A549 (cell line): ENCODE results near the gene NCBP3. TPM values are rescaled to one million over a fixed set of nuclear protein-coding genes. Genes with fewer than 3 reads are reported as not detected.

Source experiments
- BHLHE40 ChIP-seq: IDR thresholded peaks from 2 replicates; pipeline ENCODE4 v1.6.1; 2012; ENCODE audit warnings: low read depth, low read length, inconsistent platforms
- CHD2 ChIP-seq: fragments of 150-350 bp; IDR thresholded peaks from 2 replicates; pipeline ENCODE4 v1.6.1; 2014; ENCODE audit warnings: low read length; ENCODE audit not compliant: partially characterized antibody
- EHF ChIP-seq: fragments of 250-450 bp; sonication (Bioruptor Pico); IDR thresholded peaks from 2 replicates; pipeline ENCODE4 v1.5.0; 2020; ENCODE audit warnings: mild to moderate bottlenecking
- EHMT2 ChIP-seq: fragments of 200-600 bp; sonication (generic); IDR thresholded peaks from 2 replicates; pipeline ENCODE4 v1.6.1; 2016; ENCODE audit warnings: antibody characterized with exemption, low read depth, mild to moderate bottlenecking, moderate library complexity
- ESRRA ChIP-seq: fragments of 150-350 bp; IDR thresholded peaks from 2 replicates; pipeline ENCODE4 v1.6.1; 2014; ENCODE audit warnings: mild to moderate bottlenecking, low read length, borderline replicate concordance
- FOSB ChIP-seq: fragments of 250-450 bp; sonication (Bioruptor Pico); IDR thresholded peaks from 2 replicates; pipeline ENCODE4 v1.5.0; 2020; ENCODE audit warnings: mild to moderate bottlenecking, moderate library complexity
- FOSL2 ChIP-seq, 2 experiments: fragments of 450-650 bp in 1 of 2; fragments of >200 bp in 1 of 2; sonication (Bioruptor Twin) in 1 of 2; formaldehyde crosslinking; IDR thresholded peaks; 2 replicates each; pipeline versions ENCODE4 v1.5.0 to v1.6.1; 2016 to 2020; ENCODE audit warnings: mild to moderate bottlenecking in 1 of 2, moderate library complexity in 1 of 2
- FOXS1 ChIP-seq: fragments of 250-450 bp; sonication (Bioruptor Pico); IDR thresholded peaks from 2 replicates; pipeline ENCODE4 v1.5.0; 2020; ENCODE audit warnings: mild to moderate bottlenecking, moderate library complexity
- JUNB ChIP-seq: fragments of >200 bp; sonication (Bioruptor Twin); formaldehyde crosslinking; IDR thresholded peaks from 2 replicates; pipeline ENCODE4 v1.6.1; 2016
- KDM1A ChIP-seq: fragments of 200-600 bp; sonication (generic); IDR thresholded peaks from 2 replicates; pipeline ENCODE4 v1.6.1; 2016; ENCODE audit warnings: low read depth, mild to moderate bottlenecking
- KDM5A ChIP-seq: fragments of 200-600 bp; sonication (generic); IDR thresholded peaks from 2 replicates; pipeline ENCODE4 v1.6.1; 2016; ENCODE audit warnings: antibody characterized with exemption, mild to moderate bottlenecking
- MAFK ChIP-seq: fragments of 450-650 bp; IDR thresholded peaks from 2 replicates; pipeline ENCODE4 v1.6.1; 2014; ENCODE audit not compliant: partially characterized antibody
- MAZ ChIP-seq: fragments of 150-350 bp; IDR thresholded peaks from 2 replicates; pipeline ENCODE4 v1.6.1; 2014; ENCODE audit warnings: antibody characterized with exemption, low read depth, low read length, borderline replicate concordance
- POLR2A ChIP-seq: IDR thresholded peaks from 2 replicates; pipeline ENCODE4 v1.6.1; 2012; ENCODE audit warnings: mild to moderate bottlenecking, low read length
- POLR2AphosphoS2 ChIP-seq: conservative IDR thresholded peaks from 2 replicates; pipeline ENCODE4 v1.6.1; 2012; ENCODE audit warnings: low read length, improper control_type of control experiment, inconsistent platforms
- RAD21 ChIP-seq, 2 experiments: fragments of >200 bp in 1 of 2; sonication (Bioruptor Twin) in 1 of 2; formaldehyde crosslinking in 1 of 2; IDR thresholded peaks in 1 of 2; conservative IDR thresholded peaks in 1 of 2; 2 replicates in 1 of 2; 3 replicates in 1 of 2; pipeline ENCODE4 v1.6.1; 2012 to 2018; ENCODE audit warnings: inconsistent platforms in 1 of 2
- SREBF2 ChIP-seq: fragments of 450-650 bp; IDR thresholded peaks from 2 replicates; pipeline ENCODE4 v1.6.1; 2014; ENCODE audit warnings: mild to moderate bottlenecking, moderate library complexity
- TFCP2L1 ChIP-seq: fragments of 250-450 bp; sonication (Bioruptor Pico); IDR thresholded peaks from 2 replicates; pipeline ENCODE4 v1.5.0; 2021; ENCODE audit warnings: mild to moderate bottlenecking
- ZFP36 ChIP-seq: fragments of 450-650 bp; IDR thresholded peaks from 2 replicates; pipeline ENCODE4 v1.6.1; 2014; ENCODE audit warnings: borderline replicate concordance; ENCODE audit not compliant: partially characterized antibody
- ZSCAN20 ChIP-seq: fragments of 250-450 bp; sonication (Bioruptor Pico); IDR thresholded peaks from 2 replicates; pipeline ENCODE4 v1.8.0; 2022; ENCODE audit warnings: mild to moderate bottlenecking, moderate library complexity
- polyA plus RNA-seq, 4 experiments: library from polyadenylated mRNA; depleted of rRNA in 3 of 4; stranded (reverse); fragments of >200 nt; fragmentation: RNase III in 1 of 4; extraction: RNeasy Plus Mini Kit Qiagen cat#74134 plus additional on column Dnase treatment in 1 of 4; gene quantifications; 2 replicates in 3 of 4; 3 replicates in 1 of 4; pipeline ENCODE4 v1.2.3, GENCODE V29; 2011 to 2017
- TF ChIP-seq, protein P1 (sequence below): IDR thresholded peaks from 2 replicates; pipeline ENCODE4 v1.6.1; 2012
- TF ChIP-seq, protein P2 (sequence below): fragments of 450-650 bp; IDR thresholded peaks from 2 replicates; pipeline ENCODE4 v1.6.1; 2014; ENCODE audit warnings: antibody characterized with exemption
- TF ChIP-seq, protein P3 (sequence below): fragments of 200-600 bp; sonication (generic); IDR thresholded peaks from 2 replicates; pipeline ENCODE4 v1.6.1; 2016; ENCODE audit warnings: antibody characterized with exemption, mild to moderate bottlenecking, moderate library complexity
- TF ChIP-seq, protein P4 (sequence below): fragments of >200 bp; sonication (Bioruptor Twin); formaldehyde crosslinking; IDR thresholded peaks from 3 replicates; pipeline ENCODE4 v1.6.1; 2016
- TF ChIP-seq, protein P5 (sequence below): fragments of >200 bp; sonication (Bioruptor Twin); formaldehyde crosslinking; IDR thresholded peaks from 2 replicates; pipeline ENCODE4 v1.6.1; 2016

The NCBP3 gene
- polyA plus RNA-seq, 2 of the 4 experiments (the other 2 are of a cell fraction): 32.7 to 36.6 TPM

DNA sequence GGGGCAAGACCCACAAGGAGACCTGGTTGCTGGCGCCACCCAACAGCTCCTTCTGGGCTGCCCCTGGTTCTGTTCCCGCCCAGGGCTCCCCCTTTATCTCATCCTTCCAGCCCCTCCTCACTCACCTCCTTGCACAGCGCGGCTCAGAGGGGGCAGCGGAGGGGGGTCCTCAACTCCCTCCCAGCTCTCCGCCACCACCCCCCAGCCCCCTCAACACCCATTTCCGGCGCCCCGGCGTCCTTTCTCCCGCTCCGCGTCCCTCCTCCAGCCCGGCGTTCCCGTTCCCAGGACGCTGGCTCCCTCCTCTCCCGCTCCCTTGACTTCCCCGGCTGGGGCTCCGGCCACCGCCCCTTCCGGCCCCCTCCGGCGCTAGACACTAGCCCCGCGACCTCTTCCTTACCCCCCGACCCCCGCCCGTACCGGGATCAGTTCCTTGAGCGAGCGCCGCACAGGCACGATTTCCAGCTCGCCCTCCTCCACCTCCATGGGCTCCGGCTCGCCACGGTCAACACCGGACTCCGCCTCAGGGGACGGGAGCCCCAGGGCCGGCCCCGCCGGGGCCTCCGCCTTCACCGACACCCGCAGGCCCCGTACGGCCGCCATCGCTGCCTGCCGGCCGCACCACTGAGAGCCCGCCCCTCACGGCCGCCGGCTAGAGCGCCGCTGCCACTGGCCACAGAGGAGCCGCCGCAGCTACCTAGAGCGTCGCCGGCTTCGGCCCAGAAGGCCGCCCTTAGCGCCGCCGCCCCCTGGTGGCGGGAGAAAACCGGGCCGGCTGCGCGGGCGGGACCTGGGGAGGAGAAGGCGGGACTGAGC, at the start of gene NCBP3 (continued):
- TF ChIP-seq, protein P1, sequence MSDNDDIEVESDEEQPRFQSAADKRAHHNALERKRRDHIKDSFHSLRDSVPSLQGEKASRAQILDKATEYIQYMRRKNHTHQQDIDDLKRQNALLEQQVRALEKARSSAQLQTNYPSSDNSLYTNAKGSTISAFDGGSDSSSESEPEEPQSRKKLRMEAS: peak; percentile 74
- TF ChIP-seq, protein P2, sequence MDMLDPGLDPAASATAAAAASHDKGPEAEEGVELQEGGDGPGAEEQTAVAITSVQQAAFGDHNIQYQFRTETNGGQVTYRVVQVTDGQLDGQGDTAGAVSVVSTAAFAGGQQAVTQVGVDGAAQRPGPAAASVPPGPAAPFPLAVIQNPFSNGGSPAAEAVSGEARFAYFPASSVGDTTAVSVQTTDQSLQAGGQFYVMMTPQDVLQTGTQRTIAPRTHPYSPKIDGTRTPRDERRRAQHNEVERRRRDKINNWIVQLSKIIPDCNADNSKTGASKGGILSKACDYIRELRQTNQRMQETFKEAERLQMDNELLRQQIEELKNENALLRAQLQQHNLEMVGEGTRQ: no peak
- TF ChIP-seq RAD21 (conservative IDR thresholded peaks at IDR 0.05 in 1 of 2, IDR thresholded peaks at IDR 0.05 in 1 of 2): peak; percentile 4 to 47; a peak in 3 of 5 replicates
- no peak for TF ChIP-seq EHMT2
- peak; percentile 92 for TF ChIP-seq POLR2A
- TF ChIP-seq TFCP2L1 (CRISPR knock-in tag): no peak
- TF ChIP-seq ZFP36: no peak
- TF ChIP-seq, protein P3, sequence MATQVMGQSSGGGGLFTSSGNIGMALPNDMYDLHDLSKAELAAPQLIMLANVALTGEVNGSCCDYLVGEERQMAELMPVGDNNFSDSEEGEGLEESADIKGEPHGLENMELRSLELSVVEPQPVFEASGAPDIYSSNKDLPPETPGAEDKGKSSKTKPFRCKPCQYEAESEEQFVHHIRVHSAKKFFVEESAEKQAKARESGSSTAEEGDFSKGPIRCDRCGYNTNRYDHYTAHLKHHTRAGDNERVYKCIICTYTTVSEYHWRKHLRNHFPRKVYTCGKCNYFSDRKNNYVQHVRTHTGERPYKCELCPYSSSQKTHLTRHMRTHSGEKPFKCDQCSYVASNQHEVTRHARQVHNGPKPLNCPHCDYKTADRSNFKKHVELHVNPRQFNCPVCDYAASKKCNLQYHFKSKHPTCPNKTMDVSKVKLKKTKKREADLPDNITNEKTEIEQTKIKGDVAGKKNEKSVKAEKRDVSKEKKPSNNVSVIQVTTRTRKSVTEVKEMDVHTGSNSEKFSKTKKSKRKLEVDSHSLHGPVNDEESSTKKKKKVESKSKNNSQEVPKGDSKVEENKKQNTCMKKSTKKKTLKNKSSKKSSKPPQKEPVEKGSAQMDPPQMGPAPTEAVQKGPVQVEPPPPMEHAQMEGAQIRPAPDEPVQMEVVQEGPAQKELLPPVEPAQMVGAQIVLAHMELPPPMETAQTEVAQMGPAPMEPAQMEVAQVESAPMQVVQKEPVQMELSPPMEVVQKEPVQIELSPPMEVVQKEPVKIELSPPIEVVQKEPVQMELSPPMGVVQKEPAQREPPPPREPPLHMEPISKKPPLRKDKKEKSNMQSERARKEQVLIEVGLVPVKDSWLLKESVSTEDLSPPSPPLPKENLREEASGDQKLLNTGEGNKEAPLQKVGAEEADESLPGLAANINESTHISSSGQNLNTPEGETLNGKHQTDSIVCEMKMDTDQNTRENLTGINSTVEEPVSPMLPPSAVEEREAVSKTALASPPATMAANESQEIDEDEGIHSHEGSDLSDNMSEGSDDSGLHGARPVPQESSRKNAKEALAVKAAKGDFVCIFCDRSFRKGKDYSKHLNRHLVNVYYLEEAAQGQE: no peak
- TF ChIP-seq CHD2: no peak
- peak; percentile 87 for TF ChIP-seq KDM5A
- TF ChIP-seq MAFK: no peak
- no peak for TF ChIP-seq BHLHE40
- no peak for TF ChIP-seq EHF
- TF ChIP-seq, protein P4, sequence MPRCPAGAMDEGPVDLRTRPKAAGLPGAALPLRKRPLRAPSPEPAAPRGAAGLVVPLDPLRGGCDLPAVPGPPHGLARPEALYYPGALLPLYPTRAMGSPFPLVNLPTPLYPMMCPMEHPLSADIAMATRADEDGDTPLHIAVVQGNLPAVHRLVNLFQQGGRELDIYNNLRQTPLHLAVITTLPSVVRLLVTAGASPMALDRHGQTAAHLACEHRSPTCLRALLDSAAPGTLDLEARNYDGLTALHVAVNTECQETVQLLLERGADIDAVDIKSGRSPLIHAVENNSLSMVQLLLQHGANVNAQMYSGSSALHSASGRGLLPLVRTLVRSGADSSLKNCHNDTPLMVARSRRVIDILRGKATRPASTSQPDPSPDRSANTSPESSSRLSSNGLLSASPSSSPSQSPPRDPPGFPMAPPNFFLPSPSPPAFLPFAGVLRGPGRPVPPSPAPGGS: peak; percentile 97
- peak; percentile 59; the same call in 1 of the 2 replicates for TF ChIP-seq MAZ
- no peak for TF ChIP-seq ZSCAN20
- no peak for TF ChIP-seq FOXS1 (CRISPR knock-in tag)
- TF ChIP-seq, protein P5, sequence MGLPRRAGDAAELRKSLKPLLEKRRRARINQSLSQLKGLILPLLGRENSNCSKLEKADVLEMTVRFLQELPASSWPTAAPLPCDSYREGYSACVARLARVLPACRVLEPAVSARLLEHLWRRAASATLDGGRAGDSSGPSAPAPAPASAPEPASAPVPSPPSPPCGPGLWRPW: no peak
- TF ChIP-seq POLR2AphosphoS2: no peak
- TF ChIP-seq FOSB (CRISPR knock-in tag): no peak
- TF ChIP-seq ESRRA: no peak
- no peak for TF ChIP-seq KDM1A
- TF ChIP-seq SREBF2: no peak
- no peak for TF ChIP-seq FOSL2 (IDR thresholded peaks at IDR 0.05)
- peak; percentile 50 for TF ChIP-seq FOSL2 (CRISPR knock-in tag; IDR thresholded peaks at IDR 0.05)
- TF ChIP-seq JUNB: no peak
- TF ChIP-seq, all 56 proteins: peak for 17
